ENCODE results near the gene SMKR1. TPM values are rescaled to one million over a fixed set of nuclear protein-coding genes. Genes with fewer than 3 reads are reported as not detected.

Gene SMKR1
- polyA plus RNA-seq, 2 of the 4 experiments (the other 2 are of a cell fraction): 12.2 to 13.6 TPM

DNA sequence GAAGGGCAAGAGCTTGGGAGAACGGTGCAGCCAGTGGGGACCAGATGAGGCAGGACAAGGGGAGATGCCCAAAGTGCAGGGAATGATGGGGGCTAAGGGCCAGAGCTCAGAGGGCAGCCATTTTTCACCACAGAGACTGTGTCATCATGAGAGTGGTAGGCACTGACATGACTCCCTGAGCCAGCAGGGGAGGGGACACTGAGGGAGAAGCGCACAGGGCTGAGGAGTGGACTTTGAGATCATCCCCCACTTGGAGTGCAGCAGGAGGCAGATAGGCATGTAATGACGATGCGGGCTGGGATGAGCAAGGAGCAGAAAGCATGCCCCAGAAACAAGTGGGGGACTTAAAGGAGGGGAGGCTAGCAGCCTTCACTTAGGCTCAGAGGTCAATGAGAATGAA lies 5.2 kb upstream of the SMKR1 start:
- no peak for TF ChIP-seq NPAS2 (CRISPR knock-in tag; IDR thresholded peaks at IDR 0.05; ENCODE audit: borderline replicate concordance)
- TF ChIP-seq POLR2AphosphoS2 (conservative IDR thresholded peaks at IDR 0.05; ENCODE audit: low read length): no peak
- TF ChIP-seq ZNF302 (CRISPR knock-in tag; IDR thresholded peaks at IDR 0.05): no peak
- no peak for TF ChIP-seq ESRRA (IDR thresholded peaks at IDR 0.05; ENCODE audit: borderline replicate concordance, low read length)
- ChIA-PET CTCF (no interaction called here), POLR2A (no interaction called here)
- WGBS (ENCODE audit: missing lambda C conversion rate): 93% methylated on average over 4 of the region's 4 CpGs
- Histone ChIP-seq H3K4me3 (no peak overlapping the region), H3K9me3 (no peaks in the 10 kb centered on the region), H3K4me2 (no peak overlapping the region), H3K27ac (no peak overlapping the region), H3K4me1 (peaks cover 5% of the 10 kb centered on the region; the same call in 1 of the 3 replicates)
- FAIRE-seq (no peak), ATAC-seq (no peak), DNase-seq (ENCODE audit: low read depth in 1 of 2, low spot score in 1 of 2) (no peak)

DNA sequence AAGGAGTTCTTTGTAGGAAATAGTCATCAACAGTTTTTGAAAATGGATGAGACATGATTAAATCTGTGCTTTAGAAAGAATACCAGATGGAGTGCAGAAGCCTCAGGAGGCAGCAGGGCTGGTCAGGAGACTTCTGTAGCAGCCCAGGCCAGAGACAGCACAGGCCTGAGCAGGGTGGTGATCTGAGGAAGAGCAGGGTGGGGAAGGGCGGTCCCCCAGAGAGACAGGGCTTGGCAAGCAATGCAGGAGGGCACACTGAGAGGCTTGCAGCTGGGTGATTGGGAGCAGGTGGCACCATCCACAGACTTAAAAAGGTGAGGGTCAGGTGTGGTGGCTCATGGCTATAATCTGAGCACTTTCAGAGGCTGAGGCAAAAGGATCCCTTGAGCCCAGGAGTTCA lies 4.3 kb upstream of the SMKR1 start:
- DNase-seq (ENCODE audit: low read depth in 1 of 2, low spot score in 1 of 2): no peak
- no peaks in the 10 kb centered on the region for H3K9me3 ChIP-seq
- TF ChIP-seq NPAS2 (CRISPR knock-in tag; IDR thresholded peaks at IDR 0.05; ENCODE audit: borderline replicate concordance): no peak
- TF ChIP-seq HOXB5 (CRISPR knock-in tag; IDR thresholded peaks at IDR 0.05): no peak
- TF ChIP-seq CEBPB (IDR thresholded peaks at IDR 0.05): no peak
- TF ChIP-seq CHD4 (IDR thresholded peaks at IDR 0.05; ENCODE audit: borderline replicate concordance): no peak
- TF ChIP-seq RAD21 (conservative IDR thresholded peaks at IDR 0.05 in 1 of 2, IDR thresholded peaks at IDR 0.05 in 1 of 2): no peak
- TF ChIP-seq RCOR1 (IDR thresholded peaks at IDR 0.05; ENCODE audit: low read depth, low read length): no peak
- TF ChIP-seq, protein P1, sequence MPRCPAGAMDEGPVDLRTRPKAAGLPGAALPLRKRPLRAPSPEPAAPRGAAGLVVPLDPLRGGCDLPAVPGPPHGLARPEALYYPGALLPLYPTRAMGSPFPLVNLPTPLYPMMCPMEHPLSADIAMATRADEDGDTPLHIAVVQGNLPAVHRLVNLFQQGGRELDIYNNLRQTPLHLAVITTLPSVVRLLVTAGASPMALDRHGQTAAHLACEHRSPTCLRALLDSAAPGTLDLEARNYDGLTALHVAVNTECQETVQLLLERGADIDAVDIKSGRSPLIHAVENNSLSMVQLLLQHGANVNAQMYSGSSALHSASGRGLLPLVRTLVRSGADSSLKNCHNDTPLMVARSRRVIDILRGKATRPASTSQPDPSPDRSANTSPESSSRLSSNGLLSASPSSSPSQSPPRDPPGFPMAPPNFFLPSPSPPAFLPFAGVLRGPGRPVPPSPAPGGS (IDR thresholded peaks at IDR 0.05): no peak
- TF ChIP-seq HOXA7 (CRISPR knock-in tag; IDR thresholded peaks at IDR 0.05): no peak
- no peak for TF ChIP-seq HEYL (CRISPR knock-in tag; IDR thresholded peaks at IDR 0.05)
- TF ChIP-seq CBX8 (IDR thresholded peaks at IDR 0.05): no peak
- TF ChIP-seq FOXS1 (CRISPR knock-in tag; IDR thresholded peaks at IDR 0.05): no peak
- TF ChIP-seq EHMT2 (IDR thresholded peaks at IDR 0.05; ENCODE audit: low read depth): no peak
- no peak for TF ChIP-seq KDM1A (IDR thresholded peaks at IDR 0.05; ENCODE audit: low read depth)
- TF ChIP-seq, protein P2, sequence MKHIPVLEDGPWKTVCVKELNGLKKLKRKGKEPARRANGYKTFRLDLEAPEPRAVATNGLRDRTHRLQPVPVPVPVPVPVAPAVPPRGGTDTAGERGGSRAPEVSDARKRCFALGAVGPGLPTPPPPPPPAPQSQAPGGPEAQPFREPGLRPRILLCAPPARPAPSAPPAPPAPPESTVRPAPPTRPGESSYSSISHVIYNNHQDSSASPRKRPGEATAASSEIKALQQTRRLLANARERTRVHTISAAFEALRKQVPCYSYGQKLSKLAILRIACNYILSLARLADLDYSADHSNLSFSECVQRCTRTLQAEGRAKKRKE (CRISPR knock-in tag; IDR thresholded peaks at IDR 0.05; ENCODE audit: low read depth): no peak
- TF ChIP-seq, protein P3, sequence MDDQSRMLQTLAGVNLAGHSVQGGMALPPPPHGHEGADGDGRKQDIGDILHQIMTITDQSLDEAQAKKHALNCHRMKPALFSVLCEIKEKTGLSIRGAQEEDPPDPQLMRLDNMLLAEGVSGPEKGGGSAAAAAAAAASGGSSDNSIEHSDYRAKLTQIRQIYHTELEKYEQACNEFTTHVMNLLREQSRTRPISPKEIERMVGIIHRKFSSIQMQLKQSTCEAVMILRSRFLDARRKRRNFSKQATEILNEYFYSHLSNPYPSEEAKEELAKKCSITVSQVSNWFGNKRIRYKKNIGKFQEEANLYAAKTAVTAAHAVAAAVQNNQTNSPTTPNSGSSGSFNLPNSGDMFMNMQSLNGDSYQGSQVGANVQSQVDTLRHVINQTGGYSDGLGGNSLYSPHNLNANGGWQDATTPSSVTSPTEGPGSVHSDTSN (IDR thresholded peaks at IDR 0.05): no peak
- TF ChIP-seq ZNF302 (CRISPR knock-in tag; IDR thresholded peaks at IDR 0.05): no peak
- TF ChIP-seq KDM5A (IDR thresholded peaks at IDR 0.05): no peak
- no peak for TF ChIP-seq FOSB (CRISPR knock-in tag; IDR thresholded peaks at IDR 0.05)
- TF ChIP-seq, protein P4, sequence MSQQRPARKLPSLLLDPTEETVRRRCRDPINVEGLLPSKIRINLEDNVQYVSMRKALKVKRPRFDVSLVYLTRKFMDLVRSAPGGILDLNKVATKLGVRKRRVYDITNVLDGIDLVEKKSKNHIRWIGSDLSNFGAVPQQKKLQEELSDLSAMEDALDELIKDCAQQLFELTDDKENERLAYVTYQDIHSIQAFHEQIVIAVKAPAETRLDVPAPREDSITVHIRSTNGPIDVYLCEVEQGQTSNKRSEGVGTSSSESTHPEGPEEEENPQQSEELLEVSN (IDR thresholded peaks at IDR 0.05; ENCODE audit: borderline replicate concordance, low read depth): no peak
- H3K4me1 ChIP-seq: peaks cover 5% of the 10 kb centered on the region; the same call in 1 of the 3 replicates
- ChIA-PET POLR2A (interaction anchor here (0.7 kb wide), 1 partner anchor 65 kb away, joined by 3 read pairs; no protein-coding TSS in a partner anchor), CTCF (interaction anchor here (1.7 to 2.1 kb wide), 2 partner anchors 147 to 280 kb away, joined by 4 to 6 read pairs; no protein-coding TSS in a partner anchor)
- no peak overlapping the region for H3K4me3 ChIP-seq
- no peak overlapping the region for H3K27ac ChIP-seq
- ATAC-seq: no peak
- WGBS (ENCODE audit: missing lambda C conversion rate): 100% methylated on average over 1 of the region's 1 CpG
- no peak for FAIRE-seq
- no peak overlapping the region for H3K4me2 ChIP-seq
